Heart left ventricle (tissue), 16 donors: Measurements from ENCODE around the gene DNAI2. TPM values are rescaled to one million over a fixed set of nuclear protein-coding genes. Genes with fewer than 3 reads are reported as not detected.

Experiments used
- ATAC-seq, 4 donors: fragments of 200-7000 bp; cut with Tn5 transposase; one replicate each; pipeline ENCODE4 v1.9.1; 2020 to 2022; ENCODE audit warnings: moderate library complexity in 4 of 4, mild to moderate bottlenecking in 3 of 4, moderate number of reproducible peaks in 1 of 4
- DNase-seq, 5 donors: peaks; one replicate each; pipeline ENCODE4 v3.0.0-alpha.2; 2020
- H3K27ac ChIP-seq, 12 donors: fragments of 200-600 bp; sonication (generic) in 4 of 12; one replicate each; pipeline versions ENCODE4 v1.5.0 to v1.8.0; 2016 to 2022; ENCODE audit warnings: mild to moderate bottlenecking in 2 of 12
- H3K27me3 ChIP-seq, 9 donors: fragments of 200-600 bp; sonication (generic) in 2 of 9; one replicate each; pipeline versions ENCODE4 v1.5.1 to v1.8.0; 2016 to 2022; ENCODE audit warnings: mild to moderate bottlenecking in 3 of 9
- H3K36me3 ChIP-seq, 9 donors: fragments of 200-600 bp; sonication (generic) in 2 of 9; one replicate each; pipeline versions ENCODE4 v1.5.0 to v1.8.0; 2018 to 2022; ENCODE audit warnings: mild to moderate bottlenecking in 2 of 9
- H3K4me1 ChIP-seq, 12 donors: fragments of 200-600 bp; sonication (generic) in 4 of 12; one replicate each; pipeline versions ENCODE4 v1.5.0 to v1.8.0; 2016 to 2022; ENCODE audit warnings: mild to moderate bottlenecking in 3 of 12
- H3K4me3 ChIP-seq, 12 donors: fragments of 200-600 bp; sonication (generic) in 4 of 12; one replicate each; pipeline versions ENCODE4 v1.5.0 to v1.8.0; 2017 to 2022; ENCODE audit warnings: mild to moderate bottlenecking in 9 of 12, moderate library complexity in 4 of 12
- H3K9me3 ChIP-seq, 12 donors: fragments of 200-600 bp; sonication (generic) in 4 of 12; one replicate each; pipeline versions ENCODE4 v1.5.0 to v1.8.0; 2016 to 2022; ENCODE audit warnings: mild to moderate bottlenecking in 1 of 12
- POLR2A ChIP-seq, 2 donors: fragments of 450-650 bp; IDR thresholded peaks; one replicate each; pipeline ENCODE4 v1.6.1; 2017; ENCODE audit warnings: antibody characterized with exemption in 2 of 2, mild to moderate bottlenecking in 2 of 2, moderate library complexity in 2 of 2
- WGBS, 4 donors: extraction: QIAGEN DNeasy Blood & Tissue Kit in 2 of 4; methylation state at CpG; one replicate each; pipeline versions ENCODE4 v1.1.5 to v1.1.7; 2013 to 2018; 5-methylcytosine and 5-hydroxymethylcytosine counted together
- intact Hi-C, 10 donors: fragments of 100-400 bp; cut with DNase I; formaldehyde crosslinking; loops; one replicate each; pipeline versions ENCODE4 v1.11.1 to v1.14.2; 2022
- polyA plus RNA-seq, 2 donors: library from polyadenylated mRNA; stranded (reverse); fragments of 200-250 nt; gene quantifications; one replicate each; pipeline ENCODE4 v1.2.3, GENCODE V29; 2013
- total RNA-seq, 9 donors: library from RNA; depleted of rRNA in 2 of 9; stranded (reverse); fragments of >200 nt in 2 of 9; fragmentation: NEBNext Ultra II Directional in 3 of 9; extraction: Animal tissue kit (Norgen Biotek cat#: 25700) in 3 of 9; gene quantifications; one replicate each; pipeline versions ENCODE4 v1.1.0 to v1.2.4, GENCODE V29; 2016 to 2023
- TF ChIP-seq, protein P1 (sequence below), 12 donors: fragments of 200-600 bp; sonication (generic) in 4 of 12; IDR thresholded peaks; one replicate each; pipeline versions ENCODE4 v1.5.0 to v1.8.0; 2018 to 2022; ENCODE audit warnings: antibody characterized with exemption in 12 of 12, mild to moderate bottlenecking in 5 of 12
- donor health status: ischemic (EF 13 %, LVEDD 7.1; RV severe dilation, severe dysfunction).
- donor health status: healthy with polysubstance abuse.
- donor health status: DM: no; HTN: yes; CAD: no.
- donor health status: DM: no; HTN: no; CAD: no.
- donor health status: ischemic (EF 25% LVEDD 6.9; RV normal size, moderate dysfunction).
- donor health status: ischemic (EF 25% LVEDD 5.7; RV mildly dilated, moderate dysfunction).
- donor health status: healthy.
- donor health status: DM: yes; HTN: yes; CAD: no.
- donor health status: ischemic (EF 35%, LVEDD 5.7; RV mildly dilated, moderate dysfunction).
- donor health status: nonischemic (EF 11% LVEDD 7.7; RV severe dilation, severe dysfunction).
- donor health status: DM: yes; HTN: yes; CAD: no.
- donor health status: PGD.
- donor health status: ischemic (EF 29% LVEDD 5.4; RV normal size, mild dysfunction).
- donor health status: nonischemic (EF 23%, LVEDD 6.1; RV moderate dilation, normal function).

Gene DNAI2
- total and polyA plus RNA-seq, 11 donors = not detected

DNA sequence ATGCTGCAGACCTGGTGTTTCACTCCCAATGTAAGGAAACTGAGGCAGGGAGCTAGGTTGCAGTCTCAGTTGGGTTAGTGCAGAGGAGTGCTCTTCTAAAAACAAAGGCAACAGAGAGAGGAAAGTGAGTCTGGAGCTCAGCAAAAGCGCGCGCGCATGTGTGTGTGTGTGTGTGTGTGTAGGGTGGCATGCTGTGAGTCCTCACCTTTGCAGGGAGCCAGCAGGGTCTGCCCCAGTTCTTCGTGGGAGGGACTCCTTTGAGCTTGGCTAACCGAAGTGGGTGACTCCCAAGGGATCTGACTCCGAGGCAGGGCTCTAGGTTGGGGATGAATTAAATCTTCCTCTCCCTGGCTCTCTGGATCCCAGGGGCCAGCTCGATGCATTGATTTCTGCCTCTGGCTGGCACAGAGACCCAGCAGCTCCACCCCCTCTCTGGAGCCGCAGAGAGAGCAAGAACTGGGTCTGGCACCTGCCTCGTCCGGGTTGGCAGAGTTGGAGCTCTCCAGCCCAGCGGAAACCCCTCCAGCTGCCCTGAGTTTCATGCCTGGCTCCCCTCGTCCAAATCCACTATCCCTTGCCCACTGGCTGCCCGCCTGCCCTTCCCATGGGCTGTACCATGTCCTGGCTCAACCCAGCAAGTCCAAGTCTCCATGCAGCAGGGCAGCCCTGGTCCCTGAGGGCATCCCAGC lies 88.9 kb downstream of the DNAI2 start:
- DNase-seq (no peak), ATAC-seq (no peak)
- intact Hi-C loops = loop anchor here in 8 of 10 donors (5.0 to 10.0 kb wide), 8 partner anchors 56 to 242 kb away; partner anchors contain the start of genes TTYH2 (in 3 of the 8) and RPL38 (in 1 of the 8)
- Histone ChIP-seq H3K4me1 (peaks cover 0 to 11% (median 0%) of the 10 kb centered on the region in 12 donors), H3K9me3 (no peaks in the 10 kb centered on the region), H3K36me3 (no peaks in the 10 kb centered on the region), H3K27me3 (peaks cover 5 to 47% (median 40%) of the 10 kb centered on the region in 9 donors), H3K27ac (no peak overlapping the region), H3K4me3 (no peak overlapping the region)
- 52 to 63% (median 58%) methylated on average over 11 to 14 of the region's 14 CpGs for WGBS, 4 donors
- no peak for TF ChIP-seq POLR2A (IDR thresholded peaks at IDR 0.05)
- TF ChIP-seq, protein P1, sequence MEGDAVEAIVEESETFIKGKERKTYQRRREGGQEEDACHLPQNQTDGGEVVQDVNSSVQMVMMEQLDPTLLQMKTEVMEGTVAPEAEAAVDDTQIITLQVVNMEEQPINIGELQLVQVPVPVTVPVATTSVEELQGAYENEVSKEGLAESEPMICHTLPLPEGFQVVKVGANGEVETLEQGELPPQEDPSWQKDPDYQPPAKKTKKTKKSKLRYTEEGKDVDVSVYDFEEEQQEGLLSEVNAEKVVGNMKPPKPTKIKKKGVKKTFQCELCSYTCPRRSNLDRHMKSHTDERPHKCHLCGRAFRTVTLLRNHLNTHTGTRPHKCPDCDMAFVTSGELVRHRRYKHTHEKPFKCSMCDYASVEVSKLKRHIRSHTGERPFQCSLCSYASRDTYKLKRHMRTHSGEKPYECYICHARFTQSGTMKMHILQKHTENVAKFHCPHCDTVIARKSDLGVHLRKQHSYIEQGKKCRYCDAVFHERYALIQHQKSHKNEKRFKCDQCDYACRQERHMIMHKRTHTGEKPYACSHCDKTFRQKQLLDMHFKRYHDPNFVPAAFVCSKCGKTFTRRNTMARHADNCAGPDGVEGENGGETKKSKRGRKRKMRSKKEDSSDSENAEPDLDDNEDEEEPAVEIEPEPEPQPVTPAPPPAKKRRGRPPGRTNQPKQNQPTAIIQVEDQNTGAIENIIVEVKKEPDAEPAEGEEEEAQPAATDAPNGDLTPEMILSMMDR (IDR thresholded peaks at IDR 0.05) = no peak

Other genes with a start within 250 kb of the DNAI2 start
- 100 to 1,000 TPM; 244 to 836 (median 739) TPM for gene RPL38, start 70.6 kb upstream of the DNAI2 start, total RNA-seq
- 1,000 to 10,000 TPM in 1 of 2 donors, 100 to 1,000 TPM in 1; 903 to 1,830 TPM for gene RPL38, start 70.6 kb upstream of the DNAI2 start, polyA plus RNA-seq
- 10 to 100 TPM; 17.3 to 34.6 (median 24.6) TPM for gene TTYH2, start 60.7 kb upstream of the DNAI2 start, total RNA-seq
- 10 to 100 TPM; 10.3 to 14.5 TPM for gene TTYH2, start 60.7 kb upstream of the DNAI2 start, polyA plus RNA-seq
- gene KIF19, start 52.0 kb downstream of the DNAI2 start, total RNA-seq = 1 to 10 TPM in 1 of 9 donors, under 1 TPM in 6, not detected in 2; 0.12 to 3.0 (median 0.19) TPM
- under 1 TPM; 0.18 to 0.46 TPM for gene KIF19, start 52.0 kb downstream of the DNAI2 start, polyA plus RNA-seq
- gene BTBD17, start 87.6 kb downstream of the DNAI2 start, total RNA-seq = not detected
- not detected for gene BTBD17, start 87.6 kb downstream of the DNAI2 start, polyA plus RNA-seq
- gene GPR142, start 93.3 kb downstream of the DNAI2 start, total RNA-seq = not detected
- not detected for gene GPR142, start 93.3 kb downstream of the DNAI2 start, polyA plus RNA-seq
- 10 to 100 TPM; 22.2 to 59.9 (median 39.2) TPM for gene GPRC5C, start 157.9 kb downstream of the DNAI2 start, total RNA-seq
- gene GPRC5C, start 157.9 kb downstream of the DNAI2 start, polyA plus RNA-seq = 10 to 100 TPM; 28.5 to 35.3 TPM
- gene CD300A, start 192.4 kb downstream of the DNAI2 start, total RNA-seq = 10 to 100 TPM in 1 of 9 donors, 1 to 10 TPM in 6, under 1 TPM in 2; 0.64 to 23.2 (median 1.8) TPM
- gene CD300A, start 192.4 kb downstream of the DNAI2 start, polyA plus RNA-seq = 1 to 10 TPM in 1 of 2 donors, under 1 TPM in 1; 0.72 to 1.5 TPM